HG03060 (cell line): ENCODE results near the gene MACROD1.
A peak's percentile ranks its signal among the peaks of the same experiment; 100 is the strongest.
"Not testable (repeated sequence)": the region's sequence is repeated elsewhere in the genome, so short reads cannot be mapped to it uniquely, and the experiment has no call there.

Source experiments
- ATAC-seq: cut with Tn5 transposase; IDR thresholded peaks from one replicate; pipeline ENCODE4 v1.9.1; 2021; ENCODE audit warnings: low read depth, moderate number of reproducible peaks; ENCODE audit not compliant: unreplicated experiment

Gene MACROD1

DNA sequence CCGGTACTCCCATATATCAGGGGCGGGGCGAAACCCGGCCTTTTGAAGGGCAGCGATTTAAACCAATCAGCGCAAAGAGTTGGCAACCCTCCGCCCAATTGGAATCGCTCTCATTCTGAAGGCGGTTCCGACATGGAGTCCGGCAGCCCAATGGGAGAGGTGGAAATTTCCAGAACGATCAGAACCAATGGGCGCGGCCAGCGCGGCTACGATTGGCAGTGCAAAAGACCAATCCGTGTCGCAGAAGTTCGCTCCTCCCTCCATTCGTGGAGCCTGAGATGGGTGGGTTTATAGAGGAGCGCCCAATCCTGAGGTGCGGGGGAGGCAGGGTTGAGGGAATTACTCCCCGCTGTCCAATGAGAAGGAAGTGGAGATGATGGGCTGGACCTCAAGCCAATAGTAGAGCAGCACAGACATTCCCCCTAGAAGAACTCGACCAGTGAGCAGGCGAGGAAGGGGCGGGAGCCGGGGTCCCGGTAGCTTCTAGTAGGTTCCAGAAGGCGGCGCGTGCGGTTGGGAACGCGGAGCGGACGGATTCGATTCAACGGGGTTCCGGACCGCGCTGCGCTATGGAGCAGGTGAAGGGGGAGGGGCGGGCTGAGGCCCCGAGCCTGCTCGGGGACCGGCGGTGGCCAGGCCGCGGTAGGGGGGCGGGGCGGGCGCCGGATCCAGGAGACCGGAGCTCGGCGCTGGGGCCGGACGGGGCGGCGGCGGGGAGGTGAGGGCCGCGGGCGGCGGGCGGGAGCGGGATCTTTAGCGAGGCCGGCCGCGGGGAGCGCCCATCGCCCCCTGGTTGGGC lies 20.0 kb upstream of the MACROD1 start, which contains the start of gene STIP1:
TSS of gene STIP1 (plus strand) at position 479 of the 799 bp plus-strand sequence. CDS start at position 570, 91 bp downstream.
- ATAC-seq, result peak; percentile 79

DNA sequence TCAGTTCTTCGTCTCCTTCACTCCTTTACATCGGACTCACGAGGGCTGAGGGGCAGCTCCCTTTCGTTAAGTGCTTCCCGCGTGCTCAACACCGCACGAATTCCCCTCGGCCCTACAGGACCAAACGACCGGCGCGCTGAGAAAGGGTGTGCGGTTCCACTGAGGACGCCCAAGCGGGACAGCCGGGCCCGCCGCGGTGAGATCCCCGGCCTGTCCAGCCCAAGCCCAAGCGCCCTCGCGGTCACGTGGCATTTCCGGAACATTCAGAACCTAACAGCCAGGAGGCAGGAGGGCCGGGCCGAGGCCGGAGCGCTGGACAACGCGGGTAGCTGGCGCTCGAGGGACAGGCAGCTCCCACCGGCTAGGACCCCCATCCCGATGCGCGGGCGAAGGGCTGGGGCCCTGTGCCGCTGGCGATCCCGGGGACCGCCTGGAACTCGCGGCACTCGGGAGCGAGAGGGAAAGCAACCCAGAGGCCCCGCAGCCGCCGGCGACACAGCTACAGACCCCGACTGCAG lies 19.3 kb upstream of the MACROD1 start:
- peak; percentile 9 for ATAC-seq

DNA sequence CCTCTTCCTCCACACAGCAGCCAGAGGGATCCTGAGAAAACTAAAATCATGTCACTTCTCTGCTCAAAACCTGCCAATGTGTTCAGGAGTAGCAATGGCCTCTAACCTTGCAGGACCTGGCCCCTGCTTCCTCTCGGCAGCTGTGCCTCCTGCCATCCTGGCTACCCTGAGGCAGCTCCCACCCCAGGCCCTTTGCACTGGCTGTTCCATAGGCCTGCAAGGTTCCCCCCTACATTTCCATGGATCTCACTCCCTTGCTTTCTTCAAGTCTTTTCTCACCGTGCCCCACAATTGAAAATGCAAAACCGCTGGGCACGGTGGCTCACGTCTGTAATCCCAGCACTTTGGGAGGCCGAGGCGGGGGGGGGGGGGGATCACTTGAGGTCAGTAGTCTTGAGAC lies 18.0 kb upstream of the MACROD1 start:
- ATAC-seq, result no peak

DNA sequence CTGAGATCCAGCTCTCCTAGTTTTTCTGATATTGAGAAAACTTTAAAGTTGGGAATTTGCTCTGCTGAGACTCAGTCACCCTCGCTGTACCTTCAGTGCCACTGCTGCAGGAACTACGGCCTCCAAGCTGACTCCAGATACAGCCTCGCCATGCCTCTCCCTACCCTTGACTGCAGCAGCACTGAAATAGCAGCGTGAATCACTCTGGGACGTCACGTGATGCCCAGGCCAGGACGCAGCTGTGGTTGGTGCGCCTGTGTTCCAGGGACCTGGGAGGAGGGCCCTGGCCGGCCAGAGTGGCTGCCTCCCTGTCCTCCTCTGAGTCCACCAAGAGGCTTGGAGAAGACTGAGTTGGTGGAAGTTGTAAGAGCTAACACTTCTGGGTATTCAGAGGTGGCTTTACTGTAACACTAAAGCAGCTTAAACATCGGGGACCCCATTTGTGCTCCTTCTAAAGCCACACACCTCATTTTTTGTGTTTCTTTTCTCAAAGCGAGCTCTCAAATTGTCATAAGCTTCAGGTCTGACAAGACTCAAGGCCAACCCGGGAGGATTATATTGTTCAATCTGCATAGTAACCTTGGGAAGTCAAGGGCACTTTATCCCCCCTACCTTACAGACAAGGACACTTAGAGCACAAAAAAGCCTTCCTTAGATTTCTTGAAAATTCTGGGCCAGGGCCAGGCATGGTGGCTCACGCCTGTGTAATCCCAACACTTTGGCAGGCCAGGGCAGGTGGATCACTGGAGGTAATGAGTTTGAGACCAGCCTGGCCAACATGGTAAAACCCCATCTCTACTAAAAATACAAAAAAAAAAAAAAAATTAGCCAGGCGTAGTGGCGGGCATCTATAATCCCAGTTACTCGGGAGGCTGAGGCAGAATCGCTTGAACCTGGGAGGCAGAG lies 15.8 kb upstream of the MACROD1 start:
- ATAC-seq, result no peak

DNA sequence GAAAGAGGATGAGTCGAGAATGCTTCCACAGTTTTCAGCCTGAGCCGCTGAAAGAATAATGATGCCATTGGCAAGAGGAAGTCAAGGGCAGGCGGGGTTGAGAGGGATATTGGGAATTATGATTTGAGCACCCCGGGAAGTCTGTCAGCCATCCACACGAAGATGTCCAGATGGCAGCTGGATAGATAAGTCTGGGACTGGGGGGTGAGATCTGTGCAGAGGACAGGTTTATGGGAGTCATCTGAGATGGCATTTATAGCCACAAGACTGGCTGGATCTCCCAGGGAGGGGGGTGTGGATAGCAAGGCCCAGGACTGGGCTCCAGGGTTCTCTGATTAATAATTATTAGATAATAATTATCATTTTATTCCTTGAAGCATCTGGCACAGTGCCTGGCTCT lies 15.0 kb upstream of the MACROD1 start:
- no peak for ATAC-seq

DNA sequence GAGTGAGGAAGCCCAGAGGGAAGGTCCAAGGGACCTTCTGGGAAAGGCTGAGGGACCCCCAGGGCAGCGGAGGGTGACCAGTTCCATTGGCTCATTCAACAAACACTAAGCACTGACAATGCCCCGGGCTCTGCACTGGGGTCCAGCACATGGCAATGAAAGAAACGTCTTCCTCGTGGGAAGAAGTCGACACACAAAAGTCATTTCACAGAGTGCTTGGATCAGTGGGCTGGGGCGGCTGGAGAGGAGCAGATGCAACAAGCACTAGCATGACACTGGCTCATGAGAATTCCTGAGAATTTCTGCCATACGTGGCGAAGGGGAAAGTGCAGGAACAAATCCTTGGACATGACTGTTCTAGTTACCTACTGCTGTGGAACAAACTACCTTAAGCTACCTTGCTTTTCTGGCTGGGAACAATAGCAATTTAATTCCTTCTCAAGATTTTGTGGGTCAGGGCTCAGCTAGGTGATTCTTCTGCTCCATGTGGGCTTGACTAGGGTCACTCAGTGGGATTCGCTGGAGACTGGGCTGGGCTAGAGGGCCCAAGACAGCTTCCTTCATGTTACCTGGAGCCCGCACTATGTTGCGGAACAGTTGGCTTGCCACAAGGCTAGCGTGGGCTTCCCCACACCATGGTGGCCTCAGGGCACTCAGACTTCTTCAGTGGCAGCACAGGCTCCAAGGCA lies 13.2 kb upstream of the MACROD1 start:
- ATAC-seq, result no peak

DNA sequence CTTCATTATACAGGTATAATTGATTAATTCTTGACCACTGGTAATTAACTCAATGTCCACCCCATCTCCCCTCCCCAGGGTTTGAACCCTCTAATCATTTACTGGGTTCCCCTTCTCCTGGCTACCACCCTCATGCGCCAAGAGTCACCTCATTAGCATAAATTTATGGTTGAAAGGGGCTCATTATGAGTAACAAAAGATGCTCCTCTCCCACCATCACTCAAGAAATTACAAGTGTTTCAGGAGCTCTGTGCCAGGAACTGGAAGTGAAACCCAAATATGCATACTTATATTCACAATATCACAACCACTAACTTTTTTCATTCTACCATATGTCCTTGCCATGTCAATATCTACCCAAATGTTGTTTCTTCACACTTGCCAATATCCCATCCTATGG lies 12.3 kb upstream of the MACROD1 start:
- ATAC-seq, result no peak

DNA sequence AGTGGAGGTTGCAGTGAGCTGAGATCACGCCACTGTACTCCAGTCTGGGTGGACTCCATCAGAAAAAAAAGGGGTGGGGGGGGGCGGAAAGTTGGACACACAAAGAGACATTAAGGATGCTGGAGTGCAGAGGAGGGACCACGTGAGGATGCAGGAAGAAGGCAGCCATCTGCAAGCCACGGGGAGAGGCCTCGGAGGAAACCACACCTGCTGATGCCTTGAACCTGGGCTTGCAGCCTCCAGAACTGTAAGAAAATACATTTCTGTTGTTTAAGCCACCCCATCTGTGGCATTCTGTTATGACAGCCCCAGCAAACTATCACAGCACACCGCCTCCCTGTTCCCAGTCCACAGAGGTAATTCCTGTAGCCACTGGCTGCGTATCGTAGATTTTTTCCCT lies 10.8 kb upstream of the MACROD1 start:
- no peak for ATAC-seq

DNA sequence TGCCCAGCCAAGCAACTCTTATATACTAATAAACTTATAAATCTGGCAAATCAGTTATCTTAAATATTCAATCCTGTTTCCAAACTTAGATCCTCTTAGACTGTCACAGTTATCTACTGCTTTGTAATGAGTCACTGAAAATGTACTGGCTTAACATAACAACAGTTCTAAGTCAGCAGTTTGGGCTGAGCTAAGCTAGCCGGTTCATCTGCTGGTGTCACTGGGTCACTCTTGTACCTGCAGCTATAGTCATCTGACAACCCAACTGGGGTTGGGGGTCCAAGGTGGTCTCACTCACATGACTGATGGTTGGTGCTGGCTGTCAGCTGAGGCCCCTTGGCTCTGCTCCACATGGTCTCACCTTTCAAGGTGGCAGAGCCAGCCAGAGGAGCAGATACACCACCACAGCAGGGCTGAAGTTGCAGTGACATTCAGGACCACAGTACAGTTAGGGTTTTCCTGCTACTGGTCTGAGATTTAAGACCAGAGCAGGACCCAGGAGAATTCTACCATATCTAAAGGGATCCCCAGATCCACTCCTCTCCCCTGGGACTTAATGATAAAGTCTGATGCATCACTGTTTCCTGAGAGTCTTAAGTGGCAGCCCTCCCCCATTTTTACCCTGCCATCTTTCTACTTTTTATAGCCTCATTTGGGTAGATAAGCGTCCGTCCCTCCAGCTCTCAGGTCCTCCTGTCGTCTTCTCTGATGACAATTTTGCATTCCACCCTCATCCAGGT lies 7.9 kb upstream of the MACROD1 start:
- ATAC-seq, result no peak

DNA sequence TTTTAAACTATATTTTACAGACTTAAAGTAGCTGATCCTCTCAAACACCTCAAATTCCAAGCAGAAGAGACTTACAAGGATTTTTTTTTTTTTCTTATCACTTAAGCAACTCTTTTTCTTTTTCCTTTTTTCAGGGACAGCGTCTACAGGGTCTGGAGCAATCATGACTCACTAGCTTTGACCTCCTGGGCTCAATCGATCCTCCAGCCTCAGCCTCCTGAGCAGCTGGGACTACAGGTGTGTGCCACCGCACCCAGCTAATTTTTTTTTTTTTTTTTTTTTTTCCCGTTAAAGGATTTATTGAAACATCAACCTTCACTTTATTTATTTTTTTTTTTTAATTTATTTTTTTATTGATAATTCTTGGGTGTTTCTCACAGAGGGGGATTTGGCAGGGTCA lies 4.5 kb upstream of the MACROD1 start:
- no peak for ATAC-seq

DNA sequence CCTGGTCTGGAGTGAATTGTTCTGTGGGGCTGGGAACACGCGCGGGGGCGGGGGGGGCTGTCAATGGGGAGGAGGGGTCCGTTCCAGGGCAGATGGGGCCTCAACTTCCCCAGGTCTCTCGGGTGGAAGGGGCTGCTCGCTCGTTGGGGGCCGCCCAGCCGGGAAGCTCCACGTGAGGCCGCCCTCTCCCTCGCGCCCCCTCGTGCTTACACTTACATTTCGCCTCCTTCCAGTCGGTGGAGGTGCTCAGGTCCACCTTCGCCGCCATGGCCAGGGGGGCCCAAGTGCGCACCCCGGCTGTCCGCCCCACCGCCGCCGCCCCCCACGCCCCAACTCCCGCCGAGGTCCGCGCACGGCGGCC lies 452 bp downstream of the MACROD1 start:
- ATAC-seq, result no peak

DNA sequence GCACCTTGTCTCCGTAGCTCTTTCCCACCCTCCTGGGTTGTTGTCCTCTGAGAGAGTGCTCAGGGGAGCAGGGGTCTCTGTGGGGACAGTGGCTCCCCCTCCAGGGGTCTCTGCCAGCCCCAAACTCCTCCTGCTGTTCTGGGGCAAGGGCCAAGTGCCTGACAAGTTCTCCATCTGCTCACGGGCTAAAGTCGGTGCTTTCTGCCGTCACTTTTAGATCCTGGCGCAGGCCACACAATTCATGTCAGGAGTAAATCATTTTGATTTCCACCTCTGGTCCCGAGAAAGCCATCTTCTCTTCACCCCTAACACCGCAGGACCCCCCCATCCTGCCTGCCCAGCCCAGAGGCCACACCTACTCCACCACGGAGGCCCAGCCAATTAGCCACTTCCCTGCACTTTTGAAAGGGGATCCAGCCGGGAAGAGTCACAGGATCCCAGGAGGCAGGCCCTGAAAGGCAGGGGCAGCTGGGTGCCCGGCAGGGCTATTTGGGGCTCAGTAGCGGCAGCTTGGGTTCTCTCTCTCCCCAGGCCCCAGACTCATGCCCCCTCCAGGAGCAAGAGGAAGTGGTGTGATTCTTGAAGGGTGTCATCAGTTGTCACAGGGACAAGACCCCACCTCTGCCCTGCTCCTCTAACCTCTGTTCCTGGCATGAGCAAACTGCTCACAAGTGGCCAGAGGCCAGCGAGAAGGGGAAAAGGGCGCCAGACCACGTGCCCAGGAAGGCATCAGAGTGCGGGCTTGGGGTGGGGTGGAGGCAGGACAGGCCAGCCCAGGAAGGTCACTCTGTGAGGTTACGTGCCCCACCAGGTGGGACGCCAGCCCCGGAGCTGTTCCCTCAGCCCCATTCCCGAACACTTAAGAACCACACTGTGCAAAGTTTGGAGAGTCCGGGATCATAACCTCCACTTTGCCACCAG lies 1.3 kb downstream of the MACROD1 start:
- no peak for ATAC-seq

DNA sequence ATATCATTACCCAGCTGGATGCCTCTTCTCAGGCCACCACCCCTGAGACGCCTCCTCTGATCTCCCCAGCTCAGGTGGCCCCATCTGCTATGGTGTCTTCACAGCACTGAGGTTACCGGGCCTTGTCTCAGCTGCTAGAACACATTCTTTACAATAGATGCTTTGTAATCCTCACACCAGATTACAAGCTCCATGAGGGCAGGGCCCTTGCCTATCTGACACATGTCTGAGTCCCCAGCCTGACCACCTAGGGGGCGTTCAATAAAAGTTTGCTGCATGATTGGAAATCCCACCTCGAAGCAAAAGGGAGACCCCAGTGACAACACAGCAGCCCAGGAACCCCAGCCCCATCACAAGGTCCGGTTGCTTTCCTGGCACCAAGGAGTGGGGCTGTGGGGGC lies 2.0 kb downstream of the MACROD1 start:
- ATAC-seq, result no peak

DNA sequence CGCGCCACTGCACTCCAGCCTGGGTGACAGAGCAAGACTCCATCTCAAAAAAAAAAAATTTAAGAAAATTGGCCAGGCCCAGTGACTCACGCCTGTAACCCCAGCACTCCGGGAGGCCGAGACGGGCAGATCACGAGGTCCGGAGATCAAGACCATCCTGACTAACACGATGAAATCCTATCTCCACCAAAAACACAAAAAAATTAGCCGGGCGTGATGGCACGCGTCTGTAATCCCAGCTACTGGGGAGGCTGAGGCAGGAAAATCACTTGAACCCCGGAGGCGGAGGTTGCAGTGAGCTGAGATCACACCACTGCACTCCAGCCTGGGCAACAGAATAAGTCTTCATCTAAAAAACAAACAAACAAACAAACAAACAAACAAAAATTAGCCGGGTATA lies 3.1 kb downstream of the MACROD1 start:
- not testable (repeated sequence) for ATAC-seq

DNA sequence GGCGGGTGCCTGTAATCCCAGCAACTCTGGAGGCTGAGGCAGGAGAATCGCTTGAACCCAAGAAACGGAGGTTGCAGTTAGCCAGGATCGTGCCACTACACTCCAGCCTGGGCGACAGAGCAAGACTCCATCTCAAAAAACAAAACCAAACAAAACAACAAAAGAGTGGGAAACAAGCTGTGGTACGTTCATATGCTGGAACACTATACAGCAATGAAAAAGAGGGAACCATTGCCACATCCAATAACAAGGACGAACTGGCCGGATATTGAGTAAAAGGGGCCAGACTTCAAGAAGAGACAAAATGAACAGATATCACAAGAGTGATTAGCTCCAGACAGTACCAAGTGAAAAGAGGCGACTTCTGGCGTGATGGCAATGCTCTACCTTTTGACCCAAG lies 4.9 kb downstream of the MACROD1 start:
- ATAC-seq, result no peak

DNA sequence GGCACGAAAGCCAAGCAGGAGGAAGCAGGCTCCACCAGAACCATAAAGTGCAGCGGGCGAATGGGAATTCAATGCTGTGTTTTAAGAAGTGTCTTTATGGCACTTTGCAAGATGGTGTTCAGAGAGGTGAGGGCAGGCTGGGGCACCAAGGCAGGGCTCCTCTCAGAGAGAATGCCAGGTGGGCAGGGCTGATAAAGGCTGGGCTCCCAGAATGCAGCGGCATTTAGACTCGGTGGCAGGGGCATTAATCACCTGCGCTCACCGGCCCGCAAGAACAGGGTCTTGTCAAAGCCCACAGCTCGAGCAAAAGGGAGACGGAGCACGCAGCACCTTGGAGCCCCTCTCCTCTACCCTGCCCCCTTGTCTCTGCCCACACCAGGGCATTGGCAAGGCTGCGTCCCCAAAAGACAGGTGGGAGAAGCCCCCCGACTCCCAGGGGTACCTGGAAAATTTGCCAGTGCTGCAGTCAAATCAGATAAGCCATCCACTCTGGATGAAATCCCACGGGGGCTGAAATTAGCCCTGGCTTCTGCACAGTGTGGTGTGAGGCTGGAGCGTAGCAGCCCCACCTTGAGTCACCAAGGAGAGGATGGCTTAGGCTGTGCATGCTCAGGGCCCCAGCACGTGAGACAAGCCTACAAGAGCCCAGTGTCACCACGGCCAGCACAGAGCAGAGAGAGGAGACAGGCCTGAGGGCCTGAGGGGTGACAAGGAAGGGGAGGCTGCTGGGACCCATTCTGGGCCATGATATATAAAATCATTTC lies 8.1 kb downstream of the MACROD1 start:
- ATAC-seq, result no peak

DNA sequence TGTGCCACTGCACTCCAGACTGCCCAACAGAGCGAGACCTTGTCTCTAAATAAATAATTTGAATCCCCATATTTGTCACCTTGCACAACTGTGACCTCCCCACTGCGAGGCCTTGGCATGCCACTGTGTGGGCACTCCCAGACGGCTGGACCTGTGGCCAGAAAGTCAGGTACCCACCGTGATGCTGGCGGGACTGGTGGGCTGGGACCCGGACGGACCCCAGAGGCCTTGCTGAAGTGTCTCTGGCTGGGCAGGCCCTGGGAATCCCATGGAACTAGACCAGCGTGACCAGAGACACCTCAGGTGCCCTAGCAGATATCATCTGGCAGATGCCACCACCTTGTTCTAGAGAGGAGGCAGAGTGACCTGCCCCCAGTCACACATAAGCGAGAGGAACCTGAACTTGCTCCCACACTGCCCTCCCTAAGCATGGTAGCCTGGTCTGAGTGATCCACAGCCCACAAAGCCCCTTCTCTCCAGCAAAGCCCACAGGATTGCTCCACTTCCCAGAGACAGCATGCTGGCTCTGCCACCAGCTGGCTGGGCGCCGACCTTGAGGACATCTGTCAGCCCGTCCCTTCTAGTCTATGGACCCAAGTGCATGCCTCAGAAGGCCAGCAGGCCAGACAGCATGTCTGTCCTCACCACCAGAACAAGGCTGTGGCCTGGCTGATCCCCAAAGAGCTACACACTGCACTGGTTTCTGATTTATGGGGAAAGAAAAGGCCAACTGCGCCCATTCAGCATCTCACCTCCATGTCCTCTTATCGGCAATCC lies 9.5 kb downstream of the MACROD1 start:
- ATAC-seq, result no peak

DNA sequence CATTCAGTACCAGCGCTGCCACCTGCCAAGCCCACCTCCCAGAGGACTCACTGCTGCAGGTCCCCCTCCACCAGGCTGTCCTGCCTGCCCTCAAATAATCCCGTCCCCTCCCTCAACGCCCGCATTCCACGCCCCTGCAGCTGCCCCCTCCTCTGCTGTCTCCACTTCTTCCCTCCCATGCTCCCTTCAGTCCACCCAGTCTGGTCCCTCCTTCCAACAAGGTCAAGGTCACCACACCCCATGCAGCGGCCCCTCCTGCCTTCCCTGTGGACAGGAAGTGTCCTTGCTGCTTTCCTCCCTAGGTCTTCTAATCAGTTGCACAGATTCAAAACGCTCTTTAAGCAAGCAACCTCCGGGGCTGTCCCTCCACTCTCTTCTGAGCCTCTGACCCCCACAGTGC lies 12.1 kb downstream of the MACROD1 start:
- ATAC-seq, result no peak
